GM18507 (cell line): ENCODE data around the gene NID1.
A peak's percentile ranks its signal among the peaks of the same experiment; 100 is the strongest.

Experiments used
- DNase-seq: peaks from one replicate; pipeline ENCODE4 v3.0.0; 2011; ENCODE audit warnings: low read depth; ENCODE audit not compliant: insufficient read length; ENCODE audit errors: extremely low spot score
- FAIRE-seq: peaks from 2 replicates; lab custom pipeline; 2011; peaks lifted over from hg19 to GRCh38; lab: Jason Lieb, UNC

Gene NID1

GRCh38 chr1:236072001-236072400 is 7.1 kb upstream of the NID1 start:
- DNase-seq, result no peak

GRCh38 chr1:236070753-236071152 is 5.9 kb upstream of the NID1 start:
- FAIRE-seq (no peak), DNase-seq (no peak)

More at GRCh38 chr1:236072001-236072400, 7.1 kb upstream of the NID1 start:
- no peak for FAIRE-seq

- no peak for DNase-seq
- no peak for FAIRE-seq
Observed at GRCh38 chr1:236069796-236070195, 4.9 kb upstream of the NID1 start.

GRCh38 chr1:236067854-236068454 is 3.1 kb upstream of the NID1 start:
- DNase-seq (no peak), FAIRE-seq (no peak)

DNA sequence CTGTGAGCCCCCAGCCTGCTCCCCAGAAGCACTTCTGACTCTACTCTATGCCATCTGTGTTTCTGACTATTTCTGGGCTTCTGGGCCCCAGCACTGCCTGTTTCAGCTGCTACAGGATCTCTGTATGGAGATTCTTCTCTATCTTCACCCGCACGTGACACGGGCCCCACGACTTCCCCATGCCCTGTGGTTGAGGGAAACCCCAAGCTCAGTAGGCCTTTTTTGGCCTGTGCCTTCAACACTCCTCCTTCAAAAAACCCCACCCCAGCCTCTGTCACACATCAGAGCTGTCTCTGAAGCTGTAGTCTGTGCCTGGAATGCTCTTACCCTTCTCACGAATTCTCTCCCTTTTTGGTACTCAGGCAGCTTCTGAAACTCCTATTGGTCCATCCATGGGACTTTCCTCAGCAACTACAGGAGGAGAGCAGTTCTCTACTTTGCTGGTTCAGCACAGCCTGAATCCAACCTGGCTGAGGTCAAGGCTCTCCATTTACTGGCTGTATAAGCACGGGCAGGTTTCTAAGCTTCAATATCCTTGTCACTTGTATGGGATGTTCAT is 2.0 kb upstream of the NID1 start:
- DNase-seq, result peak; percentile 68

DNA sequence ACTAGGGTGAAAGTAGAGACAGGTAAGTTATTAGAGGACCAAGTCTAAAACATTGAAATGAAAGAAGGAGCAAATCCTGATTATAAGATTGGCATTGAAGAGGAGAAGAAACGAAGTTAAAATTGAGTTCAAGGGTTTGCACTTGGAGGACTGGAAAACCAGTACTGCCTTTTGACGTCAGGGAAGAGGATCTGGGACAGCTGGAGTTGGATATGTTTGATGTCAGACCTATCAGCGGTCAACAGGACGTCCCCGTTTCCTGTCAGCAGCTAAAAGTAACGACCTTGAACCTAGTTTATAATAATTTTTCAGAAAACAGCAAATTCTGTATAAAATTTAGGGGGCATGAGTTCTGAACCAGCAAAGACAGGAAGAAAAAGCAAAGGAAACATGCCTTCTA is 1.2 kb upstream of the NID1 start:
- DNase-seq (no peak), FAIRE-seq (no peak)

More for the DNA sequence above, 2.0 kb upstream of the NID1 start:
- FAIRE-seq, result peak; percentile 89

GRCh38 chr1:236065509-236066005 is 667 bp upstream of the NID1 start:
- no peak for FAIRE-seq
- no peak for DNase-seq

DNA sequence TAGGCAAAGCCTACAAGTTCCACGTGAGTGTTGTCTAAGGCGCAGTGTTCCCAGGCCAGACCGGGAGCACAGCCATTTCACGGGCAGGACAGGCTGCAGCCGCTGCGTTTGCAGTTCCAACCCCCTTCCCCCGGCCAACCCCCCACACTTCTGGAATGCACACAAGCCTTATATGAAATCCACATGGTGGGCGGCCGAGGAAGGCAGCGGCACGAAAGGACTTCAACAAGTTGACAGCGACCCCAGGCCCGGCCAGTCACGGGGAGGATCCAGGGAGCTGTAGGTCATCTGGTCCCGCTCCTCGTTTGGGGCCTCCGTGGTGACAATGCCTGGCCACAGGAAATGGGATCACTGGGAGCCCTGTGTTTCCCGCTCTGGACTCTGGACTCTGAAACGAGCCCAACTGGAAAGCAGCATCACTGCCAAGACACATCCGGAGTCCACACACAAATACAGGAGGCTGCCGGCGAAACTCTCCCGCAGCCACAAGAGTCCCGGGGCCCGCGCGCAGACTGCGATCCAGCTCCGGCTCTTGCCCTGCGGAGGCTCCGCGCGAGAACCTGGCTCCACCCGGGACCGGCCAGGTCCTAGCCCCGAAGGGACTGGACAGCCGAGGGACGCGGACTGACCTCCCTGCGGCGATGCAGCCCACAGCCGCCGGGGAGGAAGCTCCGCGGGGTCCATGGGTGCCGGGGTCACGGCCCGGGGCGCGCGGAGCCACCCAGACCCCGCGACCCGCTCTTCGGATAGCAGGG is 794 bp downstream of the NID1 start:
- DNase-seq (no peak), FAIRE-seq (no peak)

GRCh38 chr1:236063551-236063918 is 1.4 kb downstream of the NID1 start:
- no peak for DNase-seq
- FAIRE-seq, result no peak

DNA sequence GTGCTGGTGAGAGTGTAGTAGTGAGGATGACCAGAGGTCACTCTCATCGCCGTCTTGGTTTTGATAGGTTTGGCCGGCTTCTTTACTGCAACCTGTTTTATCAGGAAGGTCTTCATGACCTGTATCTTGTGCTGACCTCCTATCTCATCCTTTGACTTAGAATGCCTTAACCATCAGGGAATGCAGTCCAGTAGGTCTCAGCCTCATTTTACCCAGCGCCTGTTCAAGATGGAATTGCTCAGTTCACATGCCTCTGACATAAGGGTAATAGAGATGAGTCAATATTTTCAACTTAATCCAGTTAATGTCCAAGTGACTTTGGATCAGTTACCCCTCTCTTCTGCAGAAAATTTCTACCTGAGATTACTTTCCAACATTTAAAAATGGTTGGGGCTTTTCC is 4.6 kb downstream of the NID1 start:
- FAIRE-seq, result no peak
- DNase-seq, result no peak

DNA sequence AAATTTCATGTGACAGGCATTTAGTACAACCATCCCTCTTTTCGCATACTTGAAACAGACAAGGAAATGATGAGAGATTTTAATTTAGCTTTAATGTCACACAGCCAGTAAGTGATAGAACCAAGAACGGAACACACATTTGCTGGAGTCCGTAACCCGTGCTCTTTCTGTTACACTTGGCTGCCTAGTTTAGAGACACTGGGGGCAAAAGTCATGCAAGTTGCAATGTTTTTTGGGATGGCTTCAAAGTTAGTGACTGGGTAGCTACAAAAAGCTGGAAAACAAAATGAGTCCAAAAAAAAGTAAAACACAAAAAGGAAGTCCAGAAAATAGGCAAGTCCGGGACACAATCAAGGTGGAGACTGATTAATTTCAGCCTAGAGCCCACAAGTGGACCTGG is 5.9 kb downstream of the NID1 start:
- no peak for FAIRE-seq
- DNase-seq, result no peak

GRCh38 chr1:236058141-236058934 is 6.6 kb downstream of the NID1 start:
- FAIRE-seq, result peak; percentile 62

DNA sequence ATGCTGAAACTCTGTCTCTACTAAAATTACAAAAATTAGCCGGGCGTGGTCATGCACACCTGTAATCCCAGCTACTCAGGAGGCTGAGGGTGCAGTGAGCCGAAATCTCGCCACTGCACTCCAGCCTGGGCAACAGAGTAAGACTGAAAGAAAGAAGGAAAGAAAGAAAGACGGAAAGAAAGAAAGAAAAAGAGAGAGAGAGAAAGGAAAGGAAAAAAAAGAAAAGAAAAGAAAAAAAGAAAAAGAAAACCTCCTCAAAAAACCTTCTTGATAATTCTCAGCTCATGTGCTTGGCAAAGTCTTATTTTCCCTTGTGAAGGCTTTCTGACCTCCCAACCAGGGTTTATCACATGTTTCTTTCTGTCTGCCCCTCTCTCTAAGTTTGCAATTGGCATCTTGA is 7.3 kb downstream of the NID1 start:
- FAIRE-seq, result no peak

More at GRCh38 chr1:236058141-236058934, 6.6 kb downstream of the NID1 start:
- no peak for DNase-seq

DNA sequence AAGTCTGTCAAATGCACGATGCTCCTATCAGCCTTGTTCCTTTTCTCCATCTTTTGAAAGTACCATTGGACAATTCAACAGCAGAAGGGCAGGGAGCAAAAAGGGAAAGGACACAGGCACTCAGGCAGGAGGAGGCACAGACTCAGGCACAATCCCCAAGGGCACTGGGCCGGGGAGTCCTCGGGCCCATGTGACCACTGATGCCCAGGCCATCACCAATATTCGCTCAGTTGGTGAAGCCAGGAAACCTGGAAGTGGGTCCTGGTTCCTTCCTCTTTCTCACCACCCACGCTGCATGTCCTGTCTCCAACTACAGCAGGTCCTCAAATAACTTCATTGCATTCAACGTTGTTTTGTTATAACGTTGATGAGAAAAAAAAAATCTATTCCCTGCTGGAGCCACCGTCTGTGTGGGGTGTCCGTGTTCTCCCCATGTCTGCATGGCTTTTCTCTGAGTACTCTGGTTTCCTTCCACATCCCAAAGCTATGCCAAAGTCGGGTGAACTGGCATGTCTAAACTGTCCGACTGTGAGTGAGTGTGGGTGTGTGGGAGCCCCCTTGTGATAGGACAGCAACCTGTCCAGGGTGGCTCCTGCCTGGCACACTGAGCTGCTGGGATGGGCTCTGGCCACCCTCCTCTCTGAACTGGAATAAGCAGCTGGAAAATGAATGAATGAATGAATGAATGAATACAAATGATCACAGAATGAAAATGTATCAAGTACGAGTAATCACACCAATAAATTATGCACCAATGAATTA is 12.5 kb downstream of the NID1 start:
- FAIRE-seq (no peak), DNase-seq (no peak)

More for the DNA sequence above, 7.3 kb downstream of the NID1 start:
- DNase-seq, result no peak

DNA sequence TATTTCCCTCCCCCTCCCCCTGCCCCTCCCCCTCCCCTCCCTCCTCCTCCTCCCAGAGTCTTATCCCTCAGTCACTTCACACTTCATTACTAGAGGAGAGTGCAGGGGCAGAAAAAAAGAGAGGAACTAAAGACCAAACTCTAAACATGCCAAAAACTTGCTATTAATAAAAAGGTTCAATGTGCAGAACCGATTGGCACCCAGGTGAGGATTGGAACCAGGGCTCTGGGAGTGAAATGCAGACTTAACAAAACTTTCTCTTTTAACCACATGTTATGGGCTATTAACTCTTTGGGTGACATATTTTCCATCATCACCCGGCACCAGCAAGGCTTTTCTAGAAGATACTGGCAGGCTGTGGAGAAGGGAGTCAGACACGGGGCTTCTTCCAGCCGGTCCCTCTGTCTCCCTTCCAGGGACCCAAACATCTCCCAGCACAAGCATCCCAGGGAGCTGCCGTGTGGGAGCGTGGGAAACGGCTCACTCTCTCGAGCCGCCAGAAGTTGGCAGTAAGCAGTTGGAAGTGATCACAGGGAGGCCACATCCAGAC is 13.6 kb downstream of the NID1 start:
- FAIRE-seq (no peak), DNase-seq (no peak)

- FAIRE-seq, result no peak
- DNase-seq, result no peak
Observed at GRCh38 chr1:236045771-236046170, 19.1 kb downstream of the NID1 start.

GRCh38 chr1:236044341-236044740 is 20.5 kb downstream of the NID1 start:
- DNase-seq, result no peak
- no peak for FAIRE-seq

DNA sequence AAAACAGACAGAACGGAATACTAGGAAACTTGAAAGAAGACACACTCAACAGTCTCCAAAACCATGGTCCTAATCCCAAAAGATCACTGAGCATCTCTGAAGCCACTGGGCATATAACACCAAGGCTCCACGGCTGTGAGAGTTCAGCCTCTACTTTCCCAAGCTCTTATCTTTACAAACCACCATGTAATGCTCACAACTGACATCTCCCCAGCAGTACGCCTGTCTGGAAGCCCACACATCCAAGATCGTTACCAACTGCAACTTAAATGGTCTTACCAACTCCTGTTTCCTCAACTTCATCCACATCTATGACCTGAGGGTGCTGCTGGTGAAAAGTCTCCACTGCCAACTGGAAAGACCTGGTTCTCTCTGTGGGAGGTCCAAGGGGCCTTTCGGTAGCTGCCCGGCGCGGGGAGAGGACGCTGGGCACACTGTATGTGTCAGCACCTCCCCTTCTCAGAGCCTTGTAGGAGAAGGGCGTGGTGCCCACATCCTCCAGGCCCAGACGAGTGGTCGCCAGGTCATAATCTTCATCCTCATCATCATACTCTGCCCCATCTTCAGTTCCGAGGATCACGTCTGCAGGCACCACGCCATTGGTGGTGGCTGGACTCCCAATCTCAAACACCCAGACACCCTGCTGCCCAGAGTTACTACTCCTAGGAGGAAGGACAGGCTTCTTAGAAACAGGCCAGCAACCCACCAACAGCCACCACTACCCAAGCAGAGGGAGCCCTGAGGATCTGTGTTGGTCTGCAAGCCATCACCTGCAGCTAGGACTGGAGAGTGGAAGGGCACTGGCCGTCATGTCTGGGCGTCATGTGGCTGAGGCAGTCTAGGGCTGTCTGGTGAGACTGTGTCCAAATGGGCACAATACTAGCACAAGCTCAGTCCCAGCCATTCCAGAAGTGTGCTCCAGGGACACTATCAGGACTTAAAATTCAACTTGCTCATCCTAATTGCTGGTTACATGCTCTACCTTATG is 23.0 kb downstream of the NID1 start:
- no peak for DNase-seq
- no peak for FAIRE-seq
